Fibroblast of lung (primary cell): ENCODE measurements around the gene APOO.
"Not testable (repeated sequence)": the region's sequence is repeated elsewhere in the genome, so short reads cannot be mapped to it uniquely, and the experiment has no call there.

Source experiments
- CTCF ChIP-seq, 2 donors: IDR thresholded peaks in 1 of 2; conservative IDR thresholded peaks in 1 of 2; 1 replicate in 1 of 2; 2 replicates in 1 of 2; pipeline ENCODE4 v1.5.1; 2011 to 2012; ENCODE audit warnings: low read length in 2 of 2, control low read depth in 1 of 2, inconsistent platforms in 1 of 2, low read depth in 1 of 2, mild to moderate bottlenecking in 1 of 2
- EZH2 ChIP-seq: IDR thresholded peaks from 2 replicates; pipeline ENCODE4 v1.5.1; 2012; ENCODE audit warnings: low read length, control low read depth, mild to moderate bottlenecking; ENCODE audit errors: missing control alignments

GRCh38 chrX:23896539-23896938 is 11.2 kb downstream of the APOO start:
- not testable (repeated sequence) for TF ChIP-seq CTCF (conservative IDR thresholded peaks at IDR 0.05 in 1 of 2, IDR thresholded peaks at IDR 0.05 in 1 of 2; ENCODE audit: low read depth in 1 of 2, low read length in 2 of 2); EZH2
